GM19463 (cell line): Measurements from ENCODE around the gene SYT14.
"Not testable (repeated sequence)": the region's sequence is repeated elsewhere in the genome, so short reads cannot be mapped to it uniquely, and the experiment has no call there.

Experiments
- ATAC-seq: cut with Tn5 transposase; IDR thresholded peaks from one replicate; pipeline ENCODE4 v1.9.1; 2021; ENCODE audit warnings: mild to moderate bottlenecking, moderate library complexity; ENCODE audit not compliant: unreplicated experiment

Gene SYT14

DNA sequence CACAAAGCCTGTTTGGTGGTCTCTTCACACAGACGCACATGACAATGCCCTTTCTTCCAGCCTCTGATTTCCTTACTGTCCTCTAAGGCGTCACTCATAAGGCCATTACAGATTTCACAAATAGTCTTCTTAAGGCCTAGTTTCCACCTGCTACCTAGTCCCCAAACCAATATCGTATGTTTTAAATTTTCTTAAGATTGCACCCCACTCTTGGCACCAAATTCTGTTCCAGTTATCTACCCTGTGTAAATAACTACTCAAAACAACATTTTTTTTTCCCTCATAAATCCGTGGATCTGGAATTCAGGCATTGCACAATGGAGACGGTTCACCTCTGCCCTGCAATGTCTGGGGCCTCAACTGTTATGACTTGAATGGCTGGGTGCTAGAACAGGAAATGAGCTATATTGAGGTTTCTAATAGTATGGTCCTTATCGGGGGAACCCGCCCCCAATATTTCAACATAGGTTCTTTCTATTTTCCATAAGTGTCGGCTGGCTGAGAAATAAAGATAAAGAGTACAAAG is 257.7 kb downstream of the SYT14 start:
- no peak for ATAC-seq

DNA sequence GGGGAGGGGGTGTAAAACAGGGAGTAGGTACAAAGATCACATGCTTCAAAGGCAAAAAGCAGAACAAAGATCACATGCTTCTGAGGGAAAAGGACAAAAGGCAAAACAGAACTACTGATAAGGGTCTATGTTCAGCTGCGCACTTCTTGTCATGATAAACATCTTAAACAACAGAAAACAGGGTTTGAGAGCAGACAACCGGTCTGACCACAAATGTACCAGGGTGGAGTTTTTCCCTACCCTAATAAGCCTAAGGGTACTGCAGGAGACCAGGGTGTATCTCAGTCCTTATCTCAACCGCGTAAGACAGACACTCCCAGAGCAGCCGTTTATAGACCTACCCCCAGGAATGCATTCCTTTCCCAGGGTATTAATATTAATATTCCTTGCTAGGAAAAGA is 258.2 kb downstream of the SYT14 start:
- ATAC-seq, result not testable (repeated sequence)

DNA sequence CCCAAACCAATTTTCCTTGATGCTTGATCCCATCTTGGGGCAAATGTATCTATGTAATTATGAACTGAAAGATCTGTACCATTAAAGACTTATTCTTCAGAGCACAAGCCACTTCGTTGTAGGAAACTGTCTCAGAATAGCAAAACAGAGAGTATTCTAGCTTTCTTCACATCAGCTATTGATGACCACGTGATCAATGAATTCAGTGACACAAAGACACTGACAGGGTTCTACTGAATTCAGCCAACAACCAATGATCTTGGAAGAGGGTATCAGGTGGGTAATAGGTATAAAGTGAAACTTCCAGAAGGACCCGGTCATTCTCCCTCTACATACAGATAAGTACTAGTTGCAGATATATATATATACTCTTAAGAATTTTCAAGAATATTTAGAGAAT is 260.8 kb downstream of the SYT14 start:
- no peak for ATAC-seq

DNA sequence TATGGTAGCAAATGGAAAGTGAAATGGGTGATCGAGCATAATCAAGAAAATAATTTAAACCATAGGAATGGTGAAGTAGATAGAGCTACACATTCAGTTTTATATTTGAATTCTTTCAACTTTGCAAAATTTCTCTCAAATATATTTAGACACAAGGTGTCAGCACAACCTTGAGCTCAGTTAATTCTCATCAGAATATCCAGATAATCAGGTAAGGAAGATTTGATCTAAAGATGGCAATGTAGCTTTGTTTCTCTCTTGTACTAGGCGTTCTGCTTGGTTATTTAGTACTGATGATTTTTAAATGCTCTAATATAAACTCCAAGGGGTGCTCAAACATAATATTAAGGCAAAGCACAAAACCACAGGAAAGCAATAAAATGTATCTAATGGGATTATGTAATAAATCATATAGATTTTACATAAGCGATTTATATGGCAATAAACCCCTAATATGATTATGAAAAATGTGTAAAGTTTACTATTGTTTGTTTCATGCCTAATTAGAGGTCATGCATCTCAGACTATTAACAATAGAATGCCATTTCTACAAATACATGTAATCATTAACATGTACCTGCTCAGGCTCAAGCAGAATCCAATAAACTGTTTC is 262.2 kb downstream of the SYT14 start:
- ATAC-seq, result no peak

DNA sequence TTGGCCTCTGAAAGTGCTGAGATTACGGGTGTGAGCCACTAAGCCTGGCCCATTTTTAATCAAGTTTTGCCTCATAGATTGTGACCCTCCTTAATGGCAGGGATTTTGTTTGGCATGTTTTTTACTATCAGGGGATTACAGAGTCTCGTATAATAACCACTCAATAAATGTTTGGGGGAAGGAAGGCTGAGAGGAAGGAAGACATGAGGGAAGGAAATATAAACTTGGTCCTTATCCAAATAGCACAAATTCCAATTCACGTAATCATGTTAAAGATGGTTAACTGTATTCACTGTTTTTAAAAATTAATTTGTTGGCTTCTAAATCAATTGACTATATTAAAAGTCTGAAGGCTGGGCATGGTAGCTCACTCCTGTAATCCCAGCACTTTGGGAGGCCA is 263.7 kb downstream of the SYT14 start:
- no peak for ATAC-seq

DNA sequence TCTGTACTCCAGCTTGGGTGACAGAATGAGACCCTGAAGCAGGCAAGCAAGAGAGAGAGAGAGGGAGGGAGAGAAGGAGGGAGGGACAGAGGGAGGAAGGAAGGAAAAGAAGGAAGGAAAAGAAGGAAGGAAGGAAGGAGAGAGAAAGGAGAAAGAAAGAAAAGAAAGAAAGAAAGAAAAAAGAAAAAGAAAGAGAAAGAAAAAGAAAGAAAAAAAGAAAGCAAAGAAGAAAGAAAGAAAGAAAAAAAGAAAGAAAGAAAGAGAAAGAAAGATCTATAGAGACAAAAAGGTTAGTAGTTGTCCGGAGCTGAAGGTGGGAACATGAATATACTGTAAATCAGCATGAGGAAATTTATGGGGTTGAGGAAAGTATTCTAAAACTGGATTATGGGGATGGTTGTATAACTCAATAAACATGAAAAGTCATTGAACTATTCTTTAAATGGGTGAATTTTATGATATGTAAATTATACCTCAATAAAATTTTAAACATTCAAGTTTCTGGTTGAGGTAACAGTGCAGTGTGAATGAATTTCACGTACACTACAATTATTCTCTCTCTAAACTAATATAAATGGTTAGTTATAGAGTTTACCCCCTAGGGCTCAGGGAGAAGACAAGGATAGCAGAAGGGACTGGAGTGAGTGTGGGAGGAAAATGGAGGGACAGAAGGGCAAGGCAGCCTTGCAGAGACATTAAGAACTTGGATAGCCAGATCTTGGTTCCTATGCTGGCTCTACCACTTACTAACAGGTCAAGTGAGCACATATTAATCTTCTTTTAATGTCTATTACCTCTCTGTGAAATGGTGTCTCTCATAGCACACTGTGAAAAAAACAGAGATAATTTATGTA is 269.8 kb downstream of the SYT14 start:
- no peak for ATAC-seq

DNA sequence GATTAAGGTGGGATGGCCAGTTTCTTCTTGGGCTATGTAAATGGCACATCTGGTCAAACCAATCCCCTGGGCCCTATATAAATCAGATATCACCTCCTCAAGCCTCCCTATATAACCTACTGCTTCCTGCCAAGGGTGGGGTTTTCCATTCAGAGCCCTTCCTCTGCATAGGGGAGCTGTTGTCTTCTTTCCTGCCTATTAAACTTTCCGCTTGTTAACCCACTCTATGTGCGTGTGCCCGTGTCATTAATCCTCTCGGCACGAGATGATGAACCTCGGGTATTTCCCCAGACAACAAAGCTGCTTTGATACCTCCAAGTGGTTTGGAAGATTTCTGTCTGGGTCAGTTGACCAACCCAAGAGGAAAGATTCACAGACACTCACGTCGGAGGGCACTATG is 275.3 kb downstream of the SYT14 start:
- ATAC-seq, result no peak

DNA sequence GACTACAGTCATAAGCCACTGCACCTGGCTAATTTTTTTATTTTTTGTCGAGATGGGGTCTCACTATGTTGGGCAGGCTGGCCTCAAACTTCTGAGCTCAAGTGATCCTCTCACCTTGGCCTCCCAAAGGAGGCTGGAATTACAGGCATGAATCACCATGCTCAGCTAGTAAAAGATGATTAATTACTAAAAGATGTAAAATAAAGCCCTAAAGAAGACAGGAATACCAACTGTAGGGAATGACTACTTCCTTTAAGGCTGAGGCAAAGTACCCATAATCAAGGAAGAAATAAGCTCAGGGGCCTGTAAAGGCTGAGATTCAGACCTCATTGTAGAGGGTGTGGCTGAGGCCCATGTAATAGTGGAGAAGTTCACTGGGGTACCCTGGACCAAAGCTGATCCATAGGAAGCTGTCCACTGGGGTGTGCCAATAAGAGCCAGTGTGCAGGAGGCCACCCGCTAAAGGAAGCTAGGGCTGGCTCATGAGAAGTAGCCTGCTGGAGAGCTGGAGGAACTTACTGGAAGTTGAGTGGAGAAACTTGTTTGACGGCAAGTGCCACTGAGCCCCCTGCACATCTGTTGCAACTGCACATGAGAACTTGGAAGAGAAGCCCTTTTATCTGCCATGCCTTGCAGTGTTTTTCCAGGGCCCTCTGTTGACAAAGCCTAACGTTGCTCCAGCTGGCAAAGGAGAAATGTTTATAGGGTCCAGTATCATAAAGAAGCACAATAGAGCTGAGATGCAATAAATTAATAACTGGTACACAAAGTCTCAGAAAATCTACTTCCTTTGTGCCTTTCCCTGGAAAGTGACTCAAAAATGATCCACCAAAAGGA is 276.8 kb downstream of the SYT14 start:
- no peak for ATAC-seq

DNA sequence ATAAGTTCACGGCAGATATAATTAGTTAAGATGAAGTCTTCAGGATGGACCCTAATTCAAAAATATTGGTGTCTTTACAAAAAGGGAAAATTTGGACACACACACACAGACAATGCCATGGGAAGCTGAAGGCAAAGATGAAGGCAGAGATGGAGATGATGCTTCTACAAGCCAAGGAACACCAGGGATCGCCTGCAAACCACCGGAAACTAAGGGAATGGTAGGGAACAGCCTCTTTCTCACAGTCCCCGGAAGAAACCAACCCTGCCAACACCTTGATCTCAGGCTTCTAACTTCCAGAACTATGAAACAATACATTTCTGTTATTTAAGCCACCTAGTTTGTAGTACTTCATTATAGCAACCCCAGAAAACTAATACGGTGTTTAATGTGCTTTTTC is 279.5 kb downstream of the SYT14 start:
- no peak for ATAC-seq

DNA sequence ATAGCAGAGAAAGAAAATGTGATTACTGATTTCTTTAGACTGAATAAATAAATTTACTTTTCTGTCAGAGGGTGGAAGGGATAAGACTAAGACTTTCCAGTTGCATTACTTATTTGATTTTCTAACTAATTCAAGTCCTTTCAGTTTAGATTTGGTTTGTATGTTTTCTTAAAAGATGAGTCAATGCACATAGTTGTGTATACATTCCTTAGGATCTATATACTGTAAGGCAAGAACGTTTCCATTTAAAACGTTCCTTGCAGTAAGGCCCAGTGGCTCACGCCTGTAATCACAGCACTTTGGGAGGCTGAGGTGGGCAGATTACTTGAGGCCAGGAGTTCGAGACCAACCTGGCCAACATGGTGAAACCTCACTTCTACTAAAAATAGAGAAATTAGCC is 280.0 kb downstream of the SYT14 start:
- no peak for ATAC-seq
